Stimulated activated CD8-positive, alpha-beta memory T cell treated with anti-CD3 and anti-CD28 coated beads, Interleukin-12 subunit alpha, Interleukin-12 subunit beta, amount 100 ng/mL, for 4 hours (primary cell): ENCODE data around the gene KDM8.
"Not testable (repeated sequence)": the region's sequence is repeated elsewhere in the genome, so short reads cannot be mapped to it uniquely, and the experiment has no call there.

Source experiments
- DNase-seq: peaks from one replicate; pipeline ENCODE4 v3.0.0-alpha.2; 2020; ENCODE audit warnings: low read depth

The KDM8 gene

DNA sequence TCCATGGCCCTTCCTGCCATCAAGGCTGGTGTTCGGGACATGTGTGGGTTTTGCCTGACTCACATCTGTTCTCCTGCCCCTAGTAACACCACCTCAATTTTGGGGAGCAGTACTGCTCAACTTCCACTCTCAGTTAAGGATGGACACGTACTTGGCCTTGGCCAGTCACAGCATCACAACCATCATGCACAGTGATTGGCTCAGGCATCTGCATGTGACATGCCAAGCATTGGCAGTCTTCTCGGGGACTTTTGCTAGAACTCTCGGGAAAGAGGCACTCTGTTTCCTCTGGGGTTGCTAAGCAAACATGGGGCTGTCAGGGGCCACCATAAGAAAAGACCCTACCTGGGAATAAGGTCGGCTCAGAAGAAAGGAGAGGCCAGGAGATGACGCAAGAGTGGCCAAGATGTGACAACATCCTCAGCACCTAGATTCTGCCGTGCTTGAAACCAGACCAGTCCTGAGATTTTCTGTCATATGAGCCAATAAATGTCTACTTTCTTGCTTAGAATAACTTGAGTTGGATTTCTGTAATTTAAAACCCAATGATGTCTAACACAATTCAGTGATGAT lies 11.9 kb upstream of the KDM8 start:
- DNase-seq = no peak

DNA sequence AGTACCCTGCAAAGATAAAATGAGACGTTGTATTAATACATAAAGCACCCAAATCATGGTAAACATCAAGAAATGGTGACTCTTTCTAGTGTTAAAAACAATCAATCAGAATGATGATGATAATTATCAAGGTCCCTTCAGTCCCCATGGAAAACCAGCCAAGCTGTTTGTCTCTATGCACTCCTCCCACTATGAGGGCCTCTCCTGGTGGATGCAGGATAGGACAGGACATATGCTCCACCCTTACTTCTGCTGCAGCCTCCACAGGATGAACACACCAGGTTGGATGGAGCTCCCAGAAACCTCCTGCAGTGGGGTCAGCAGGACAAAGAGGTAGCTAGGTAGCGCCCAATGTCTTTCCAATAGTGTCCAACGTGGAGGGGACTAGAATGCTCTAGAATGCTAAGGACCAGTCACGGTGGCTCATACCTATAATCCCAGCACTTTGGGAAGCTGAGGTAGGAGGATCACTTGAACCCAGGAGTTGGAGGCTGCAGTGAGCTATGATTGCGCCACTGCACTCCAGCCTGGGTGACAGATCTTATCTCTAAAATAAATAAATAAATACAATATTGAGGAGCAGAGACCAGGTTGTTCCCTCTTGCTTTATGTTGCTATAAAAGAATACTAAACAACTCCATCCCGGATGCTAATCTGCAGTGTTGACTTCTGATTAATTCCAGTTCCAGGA lies 9.9 kb upstream of the KDM8 start:
- DNase-seq = no peak

DNA sequence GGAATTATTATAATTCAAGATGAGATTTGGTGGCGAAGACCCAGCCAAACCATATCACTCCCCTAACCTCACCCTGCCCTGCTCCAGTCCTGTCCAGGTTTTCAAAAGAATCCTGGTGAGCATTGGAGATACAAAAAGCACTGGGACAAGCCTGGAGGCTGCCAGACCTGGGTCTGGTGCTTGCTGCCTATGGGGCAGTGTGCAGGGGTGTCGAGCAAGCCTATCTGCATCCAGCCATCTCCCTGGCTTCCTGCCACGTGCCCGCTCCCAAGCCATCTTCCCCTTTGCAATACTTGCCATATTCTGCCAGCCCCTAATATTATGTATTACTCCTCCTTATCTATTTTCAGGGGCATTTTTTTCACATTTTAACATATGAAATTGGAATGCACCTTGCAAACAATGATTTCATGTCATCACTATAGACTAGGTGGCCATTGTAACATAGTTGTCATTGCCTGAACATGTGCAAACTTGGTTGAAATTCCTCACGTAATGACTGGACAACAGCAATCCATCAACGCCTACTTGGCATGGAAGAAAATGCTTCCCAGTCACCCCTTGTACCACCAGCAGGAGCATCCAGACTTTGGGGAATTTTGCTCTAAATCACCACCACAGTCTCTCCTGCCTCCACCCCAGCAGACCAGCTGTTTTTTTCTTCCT lies 8.1 kb upstream of the KDM8 start:
- DNase-seq = no peak

DNA sequence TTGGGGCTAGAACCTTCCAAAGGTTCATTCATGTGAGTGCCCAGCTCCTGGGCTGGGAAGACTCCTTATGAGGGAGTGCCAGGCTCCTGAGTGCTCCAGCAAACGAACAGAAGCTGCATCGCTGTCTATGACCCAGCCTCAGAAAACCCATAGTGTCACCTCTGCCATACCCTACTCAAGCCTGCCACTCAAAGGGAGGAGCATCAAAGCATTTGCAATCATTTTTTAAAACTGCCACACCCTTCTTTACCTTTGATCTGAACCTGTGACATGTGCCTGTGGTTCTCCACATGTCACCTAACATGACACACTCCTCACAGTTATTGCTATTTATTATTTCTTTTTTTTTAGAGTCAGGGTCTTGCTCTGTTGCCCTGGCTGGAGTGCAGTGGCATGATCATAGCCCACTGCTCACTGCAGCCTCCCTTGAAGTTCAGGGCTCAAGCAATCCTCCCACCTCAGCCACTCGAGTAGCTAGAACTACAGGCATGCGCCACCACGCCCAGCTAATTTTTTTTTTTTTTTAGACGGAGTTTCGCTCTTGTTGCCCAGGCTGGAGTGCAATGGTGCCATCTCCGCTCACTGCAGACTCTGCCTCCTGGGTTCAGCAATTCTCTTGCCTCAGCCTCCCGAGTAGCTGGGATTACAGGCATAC lies 7.3 kb upstream of the KDM8 start:
- no peak for DNase-seq

DNA sequence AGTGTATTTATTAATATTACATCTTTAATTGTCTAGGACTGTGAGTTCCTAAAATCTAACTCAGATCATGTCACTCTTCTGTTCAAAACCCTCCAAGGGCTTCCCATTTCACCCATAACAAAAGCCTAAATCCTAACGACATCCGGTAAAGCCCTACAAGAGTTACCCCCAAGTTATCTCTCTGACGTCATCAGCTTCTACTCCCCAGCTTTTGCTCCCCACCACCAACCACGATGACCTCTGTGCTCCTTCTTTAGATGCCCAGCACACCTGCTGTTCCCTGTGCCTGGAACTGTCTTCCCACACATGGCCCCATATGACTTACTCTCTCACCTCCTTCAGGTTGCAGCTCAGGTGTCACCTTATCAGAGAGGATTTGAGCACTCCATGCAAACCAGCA lies 6.3 kb upstream of the KDM8 start:
- no peak for DNase-seq

DNA sequence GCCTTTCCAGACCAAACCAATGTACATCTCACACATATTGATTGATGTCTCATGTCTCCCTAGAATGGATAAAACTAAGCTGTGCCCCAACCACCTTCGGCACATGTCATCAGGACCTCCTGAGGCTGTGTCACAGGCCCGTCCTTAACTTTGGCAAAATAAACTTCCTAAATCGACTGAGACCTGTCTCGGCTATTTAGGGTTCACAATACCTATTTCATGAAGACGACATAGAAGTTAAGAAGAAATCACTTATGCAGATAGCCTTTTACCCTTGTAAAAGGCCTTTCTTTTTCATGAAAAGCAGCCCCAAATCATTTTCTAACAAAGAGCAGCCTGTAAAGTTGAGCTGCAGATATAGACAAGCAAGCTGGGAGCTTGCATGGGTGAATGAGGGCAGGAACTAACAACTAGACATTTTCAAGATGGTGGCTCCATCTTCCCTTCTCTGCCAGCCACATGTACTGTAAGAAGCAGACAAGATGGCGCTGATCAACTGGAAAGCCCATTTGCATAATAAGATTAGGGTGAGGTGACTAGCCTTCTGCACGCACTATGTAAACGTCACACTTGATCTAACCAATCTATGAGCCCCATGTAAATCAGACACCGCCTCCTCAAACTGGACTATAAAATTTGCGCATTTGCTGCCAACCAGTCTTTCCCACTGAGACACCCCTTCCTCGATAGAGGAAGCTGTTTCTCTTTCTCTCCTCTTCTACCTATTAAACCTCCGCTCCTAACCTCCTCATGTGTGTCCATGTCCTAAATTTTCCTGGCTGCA lies 4.7 kb upstream of the KDM8 start:
- no peak for DNase-seq

DNA sequence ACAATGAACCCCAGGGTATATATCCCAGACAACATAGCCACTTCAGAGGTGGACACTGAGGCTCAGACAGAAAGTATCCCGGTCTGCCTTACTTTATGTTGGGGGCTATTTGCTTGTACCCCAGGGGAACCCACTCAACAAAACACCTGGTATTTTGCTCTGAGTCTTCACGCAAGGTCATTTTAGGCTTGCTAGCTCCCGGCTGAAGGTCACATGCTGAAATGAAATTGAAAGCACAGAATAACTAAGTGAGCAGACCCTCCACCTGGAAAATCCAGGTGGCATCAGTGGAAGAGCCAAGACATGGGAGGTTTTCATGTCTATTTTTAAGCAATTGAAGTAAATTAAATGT lies 4.1 kb upstream of the KDM8 start:
- DNase-seq = no peak

DNA sequence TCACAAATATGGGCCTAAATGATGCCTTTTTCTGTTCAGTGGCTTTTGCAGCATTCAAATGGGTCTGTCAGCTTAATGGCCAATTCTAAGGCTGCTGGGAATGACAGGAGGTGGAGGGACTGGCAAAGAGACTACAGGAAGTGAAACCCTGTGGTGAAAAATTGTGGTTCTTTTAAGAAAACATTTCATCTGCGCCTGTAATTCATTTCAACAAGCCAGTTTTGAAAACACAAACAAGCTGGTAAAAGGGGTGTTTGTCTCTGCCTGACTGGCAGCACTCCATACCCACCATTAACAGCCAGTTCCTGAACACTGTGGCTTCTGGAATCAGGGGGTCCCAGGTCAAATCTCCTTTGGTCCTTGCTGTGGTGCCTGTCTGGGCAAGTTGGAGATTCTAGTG lies 3.6 kb upstream of the KDM8 start:
- DNase-seq = no peak

DNA sequence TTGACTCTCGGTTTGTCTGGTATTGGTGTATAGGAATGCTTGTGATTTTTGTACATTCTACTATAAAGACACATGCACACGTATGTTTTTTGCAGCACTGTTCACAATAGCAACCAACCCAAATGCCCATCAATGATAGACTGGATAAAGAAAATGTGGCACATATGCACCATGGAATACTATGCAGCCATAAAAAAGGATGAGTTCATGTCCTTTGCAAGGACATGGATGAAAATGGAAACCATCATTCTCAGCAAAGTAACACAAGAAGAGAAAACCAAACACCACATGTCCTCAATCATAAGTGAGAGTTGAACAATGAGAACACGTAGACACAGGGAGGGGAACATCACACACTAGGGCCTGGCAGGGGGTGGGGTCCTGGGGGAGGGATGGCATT lies 2.4 kb upstream of the KDM8 start:
- DNase-seq = not testable (repeated sequence)

DNA sequence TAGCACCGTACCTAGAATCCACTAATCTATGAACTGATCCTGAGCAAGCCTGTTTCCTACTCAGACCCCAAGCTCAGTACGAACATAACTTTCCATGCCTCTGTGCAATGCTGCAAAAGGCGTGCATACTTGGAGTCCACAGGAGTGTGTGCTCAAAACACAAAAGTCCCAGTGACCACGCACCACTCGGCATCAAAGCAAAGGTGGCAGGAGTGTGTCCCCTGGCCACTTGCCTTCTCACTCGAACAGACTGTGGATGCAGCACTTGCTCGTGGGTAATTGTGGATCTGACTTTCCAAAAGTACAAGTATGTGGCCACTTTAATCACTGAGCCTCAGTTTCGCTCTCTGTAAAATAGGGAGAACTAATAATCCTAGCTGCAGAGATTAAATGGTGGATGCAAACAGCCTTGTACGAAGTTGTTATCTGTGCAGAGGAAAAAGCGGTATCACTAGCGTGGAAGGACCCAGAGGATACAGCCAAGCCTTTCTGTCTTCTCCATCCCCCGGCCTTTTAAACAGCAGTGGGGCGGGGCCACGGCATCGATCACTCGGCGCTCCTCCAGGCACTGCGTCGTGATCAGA lies 311 bp upstream of the KDM8 start:
- no peak for DNase-seq

DNA sequence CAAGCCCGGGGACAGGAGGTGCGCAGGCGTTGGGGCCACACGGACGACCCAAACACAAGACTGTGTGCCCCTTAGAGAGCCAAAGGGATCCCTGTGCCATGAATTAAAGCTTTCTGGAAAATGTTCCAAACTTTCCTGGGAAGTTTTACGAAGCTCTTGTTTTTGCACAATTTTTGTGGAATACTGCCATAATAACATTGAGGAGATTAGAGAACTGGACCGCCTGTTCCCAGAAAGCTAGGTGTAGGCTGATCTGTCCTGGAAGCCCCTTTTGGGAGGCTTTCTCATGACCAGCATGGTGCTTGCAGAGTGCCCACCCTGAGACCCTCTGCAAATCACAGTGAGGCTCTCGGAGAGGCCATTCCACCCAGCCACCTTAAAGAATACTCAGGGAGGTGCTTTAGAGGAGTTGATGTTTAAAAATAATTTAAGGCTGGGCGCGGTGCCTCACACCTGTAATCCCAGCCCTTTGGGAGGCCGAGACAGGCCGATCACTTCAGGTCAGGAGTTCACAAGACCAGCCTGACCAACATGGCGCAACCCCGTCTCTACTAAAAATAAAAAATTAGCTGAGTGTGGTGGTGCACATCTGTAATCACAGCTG lies 1.1 kb downstream of the KDM8 start:
- DNase-seq = no peak

DNA sequence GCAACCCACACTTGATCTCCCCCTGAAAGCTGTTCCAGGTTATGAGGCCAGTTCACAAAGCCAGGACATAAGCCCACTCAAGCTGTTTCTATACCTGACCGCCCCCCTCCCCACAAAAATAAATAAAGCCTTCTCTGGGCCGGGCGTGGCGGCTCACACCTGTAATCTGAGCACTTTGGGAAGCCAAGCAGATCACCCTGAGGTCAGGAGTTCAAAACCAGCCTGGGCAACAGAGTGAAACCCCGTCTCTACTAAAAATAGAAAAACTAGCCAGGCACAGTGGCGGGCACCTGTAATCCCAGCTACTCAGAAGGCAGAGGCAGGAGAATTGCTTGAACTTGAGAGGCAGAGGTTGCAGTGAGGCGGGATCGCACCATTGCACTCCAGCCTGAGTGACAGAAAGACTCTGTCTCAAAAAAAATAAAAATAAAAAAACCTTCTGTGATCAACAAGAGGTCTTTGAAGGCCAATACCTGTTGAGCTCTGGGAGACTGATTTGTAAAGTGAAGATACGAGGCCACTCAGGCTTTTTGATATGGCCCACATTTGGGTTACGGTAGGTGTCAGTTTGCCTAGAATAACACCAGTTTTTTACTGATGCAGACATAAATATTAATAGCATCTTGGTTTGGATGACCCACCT lies 2.2 kb downstream of the KDM8 start:
- no peak for DNase-seq

DNA sequence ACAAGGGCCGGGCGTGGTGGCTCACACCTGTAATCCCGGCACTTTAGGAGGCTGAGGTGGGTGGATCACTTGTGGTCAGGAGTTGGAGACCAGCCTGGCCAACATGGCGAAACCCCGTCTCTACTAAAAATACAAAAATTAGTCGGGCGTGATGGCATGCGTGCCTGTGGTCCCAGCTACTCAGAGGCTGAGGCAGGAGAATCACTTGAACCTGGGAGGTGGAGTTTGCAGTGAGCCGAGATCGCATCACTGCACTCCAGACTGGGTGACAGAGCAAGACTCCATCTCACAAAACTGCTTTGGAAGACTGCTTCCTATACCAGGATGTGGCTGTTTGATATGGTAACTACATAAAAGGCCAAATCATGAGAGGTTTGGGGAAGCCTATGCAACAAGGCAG lies 3.8 kb downstream of the KDM8 start:
- DNase-seq = not testable (repeated sequence)

DNA sequence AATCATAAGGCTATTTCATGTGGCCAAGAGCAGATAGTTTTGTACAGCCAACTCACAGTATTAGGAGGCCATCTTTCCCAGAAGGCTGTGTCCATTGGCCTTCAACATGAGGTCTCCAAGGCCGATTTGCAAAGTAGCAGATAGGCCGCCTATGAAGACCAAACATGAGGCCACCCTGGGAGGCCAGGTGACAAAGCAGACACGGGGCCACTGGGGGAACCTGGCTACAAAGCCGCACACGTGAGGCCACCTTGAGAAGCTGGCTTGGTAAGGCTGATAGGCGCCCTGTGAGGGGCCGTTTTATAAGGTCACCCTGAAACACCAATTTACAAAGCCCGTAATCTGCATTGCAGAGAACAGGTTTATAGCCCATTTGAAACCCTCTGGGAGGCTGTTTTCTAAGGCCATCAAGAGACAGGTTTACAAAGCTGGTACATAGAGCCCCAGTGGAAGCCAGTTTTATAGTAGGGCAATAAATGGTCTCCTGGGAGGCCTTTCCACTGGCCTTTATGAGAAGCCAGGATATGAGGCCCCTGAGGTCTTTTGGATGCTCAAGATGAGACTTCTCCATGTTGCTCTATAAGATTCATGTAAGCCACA lies 4.9 kb downstream of the KDM8 start:
- DNase-seq = no peak

DNA sequence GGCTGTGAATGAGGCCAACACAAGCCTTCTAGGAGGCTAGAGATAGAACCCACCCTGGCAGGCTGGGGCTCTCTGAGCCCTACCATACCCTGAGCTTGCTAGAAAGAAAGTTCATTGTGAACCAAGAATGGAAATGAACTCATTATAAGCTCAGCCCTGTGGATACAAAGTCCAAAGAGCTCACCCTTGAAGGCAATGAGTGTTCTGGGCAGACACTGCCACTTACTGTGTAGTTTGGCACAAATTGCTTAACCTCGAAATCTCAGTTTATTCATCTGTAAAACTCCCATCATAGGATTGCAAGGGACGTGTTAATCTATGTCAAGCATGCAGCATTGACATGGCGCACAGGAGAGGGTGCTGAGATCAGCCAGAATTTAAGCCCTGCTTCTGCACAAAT lies 5.5 kb downstream of the KDM8 start:
- DNase-seq = no peak

DNA sequence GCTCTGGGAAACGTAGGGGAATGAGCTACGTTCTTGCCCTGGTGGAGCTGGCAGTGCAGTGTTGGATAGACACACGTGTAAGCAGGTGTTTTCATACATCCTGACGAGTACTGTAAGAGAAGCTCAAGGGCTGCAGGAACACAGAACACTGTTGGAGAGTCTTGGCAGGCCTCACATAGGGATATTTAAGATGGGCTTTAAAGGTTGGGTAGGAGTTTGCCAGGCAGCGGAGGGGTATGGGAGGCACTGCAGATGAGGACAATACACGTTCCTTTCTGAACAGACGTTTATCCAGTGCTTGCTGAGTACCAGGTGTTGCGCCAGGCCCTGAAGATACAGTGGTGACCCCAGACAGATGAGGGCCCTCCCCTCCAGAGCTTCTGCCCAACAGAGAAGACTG lies 6.3 kb downstream of the KDM8 start:
- DNase-seq = no peak

DNA sequence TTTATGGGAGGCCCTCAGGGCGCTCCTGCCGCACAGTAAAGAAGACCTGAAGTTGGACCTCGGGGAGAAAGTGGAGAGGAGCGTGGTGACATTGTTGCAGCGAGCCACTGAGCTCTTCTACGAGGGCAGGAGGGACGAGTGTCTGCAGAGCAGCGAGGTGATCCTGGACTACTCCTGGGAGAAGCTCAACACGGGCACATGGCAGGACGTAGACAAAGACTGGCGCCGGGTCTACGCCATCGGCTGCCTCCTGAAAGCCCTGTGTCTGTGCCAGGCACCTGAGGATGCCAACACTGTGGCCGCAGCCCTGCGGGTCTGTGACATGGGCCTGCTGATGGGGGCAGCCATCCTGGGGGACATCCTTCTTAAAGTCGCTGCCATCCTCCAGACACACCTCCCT lies 6.8 kb downstream of the KDM8 start:
- no peak for DNase-seq

DNA sequence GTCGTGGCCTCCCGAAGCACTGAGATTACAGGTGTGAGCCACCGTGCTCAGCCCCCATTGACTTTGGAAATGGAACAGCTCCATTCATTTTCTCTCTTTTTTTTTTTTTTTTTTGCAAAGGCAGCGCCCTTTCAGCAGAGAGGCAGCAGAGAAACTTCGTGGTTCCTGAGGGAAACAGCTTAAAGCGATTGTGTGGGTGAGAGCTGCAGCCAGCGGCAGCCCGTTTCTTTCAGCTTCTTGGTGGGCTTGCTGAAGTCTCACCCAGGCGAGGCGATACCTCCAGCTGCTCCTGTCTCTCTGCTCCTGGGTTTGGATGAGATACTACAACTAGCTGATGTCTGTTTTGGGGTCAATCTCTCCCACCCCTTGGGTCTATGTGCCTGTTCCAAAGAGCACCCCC lies 7.7 kb downstream of the KDM8 start:
- DNase-seq = no peak

DNA sequence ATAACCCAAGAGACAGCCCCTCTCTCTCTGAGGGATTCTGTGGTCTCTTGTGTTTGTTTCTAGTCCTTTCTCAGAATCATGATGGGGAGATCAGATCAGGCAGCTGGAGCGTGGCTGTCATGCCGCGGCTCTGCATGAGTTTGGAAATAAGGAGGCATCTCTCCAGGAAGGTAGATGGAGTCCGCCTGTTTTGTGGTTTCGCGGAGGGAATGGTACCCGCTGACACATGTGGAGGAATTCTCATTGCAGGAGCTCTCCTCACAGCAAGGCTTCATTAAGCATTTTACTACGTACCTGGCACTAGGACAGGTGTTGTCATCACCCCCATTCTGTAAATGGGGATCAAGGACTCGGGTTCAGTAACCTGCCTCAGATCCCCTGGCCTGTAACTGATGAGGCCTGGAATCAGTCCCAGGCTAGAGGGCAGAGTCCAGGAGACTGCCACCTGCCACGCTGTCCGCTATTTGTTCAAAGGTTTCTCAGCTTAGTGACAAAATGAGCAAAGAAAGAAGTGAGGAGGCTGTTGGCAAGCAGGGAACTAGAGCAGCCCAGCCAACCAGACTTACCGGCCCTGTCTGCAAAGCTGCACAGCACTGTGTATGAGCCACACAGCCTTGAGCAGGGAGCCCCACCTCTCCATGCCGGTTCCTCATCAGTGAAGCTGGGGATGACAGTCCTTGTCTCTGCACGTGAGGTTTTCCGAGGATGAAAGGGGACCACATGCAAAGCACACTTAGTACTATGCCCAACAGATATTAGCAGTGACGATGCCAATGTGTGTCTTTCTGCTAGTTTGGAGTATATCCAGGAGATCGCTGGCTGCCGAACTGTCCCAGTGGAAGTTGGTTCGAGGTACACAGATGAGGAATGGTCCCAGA lies 11.0 kb downstream of the KDM8 start:
- no peak for DNase-seq

DNA sequence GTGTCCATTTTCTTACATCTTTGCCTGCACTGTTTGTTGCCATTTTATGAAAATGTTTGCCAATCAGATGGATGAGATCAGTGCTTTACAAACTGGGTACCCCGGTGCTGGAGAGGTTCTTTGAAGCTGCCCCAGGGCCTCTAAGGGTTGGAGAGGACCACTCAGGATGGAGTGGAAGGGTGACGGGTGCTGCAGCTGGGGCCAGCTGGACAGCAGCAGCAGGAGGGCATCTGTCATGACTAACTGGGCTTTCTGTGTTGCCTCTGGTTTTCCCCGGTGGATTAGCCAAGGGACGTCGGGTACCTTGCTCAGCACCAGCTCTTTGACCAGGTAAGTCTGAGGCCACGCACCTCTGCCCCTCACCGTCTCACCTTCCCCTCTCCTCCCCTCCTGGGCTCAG lies 12.3 kb downstream of the KDM8 start:
- no peak for DNase-seq
